HG02981 (cell line): ENCODE measurements around the gene NACC2.
"Not testable (repeated sequence)": the region's sequence is repeated elsewhere in the genome, so short reads cannot be mapped to it uniquely, and the experiment has no call there.

ENCODE experiments used
- ATAC-seq: cut with Tn5 transposase; IDR thresholded peaks from one replicate; pipeline ENCODE4 v1.9.1; 2021; ENCODE audit warnings: mild to moderate bottlenecking, moderate library complexity; ENCODE audit not compliant: unreplicated experiment

Gene NACC2

GRCh38 chr9:136112541-136112940 is 17.5 kb upstream of the NACC2 start:
- ATAC-seq: no peak

GRCh38 chr9:136111910-136112309 is 16.8 kb upstream of the NACC2 start:
- ATAC-seq: no peak

GRCh38 chr9:136111190-136111589 is 16.1 kb upstream of the NACC2 start:
- no peak for ATAC-seq

- peak; percentile 2 for ATAC-seq
Observed at GRCh38 chr9:136110082-136111061, 15.3 kb upstream of the NACC2 start.

GRCh38 chr9:136109351-136110081 is 14.4 kb upstream of the NACC2 start:
- peak; percentile 63 for ATAC-seq

- no peak for ATAC-seq
Observed at GRCh38 chr9:136108648-136109266, 13.7 kb upstream of the NACC2 start.

- no peak for ATAC-seq
Observed at GRCh38 chr9:136107953-136108647, 13.0 kb upstream of the NACC2 start.

GRCh38 chr9:136107155-136107952 is 12.3 kb upstream of the NACC2 start:
- no peak for ATAC-seq

- no peak for ATAC-seq
Observed at GRCh38 chr9:136105398-136106135, 10.5 kb upstream of the NACC2 start.

GRCh38 chr9:136104916-136105315 is 9.8 kb upstream of the NACC2 start:
- ATAC-seq: no peak

GRCh38 chr9:136104488-136104800 is 9.4 kb upstream of the NACC2 start:
- ATAC-seq: no peak

- ATAC-seq: no peak
Observed at GRCh38 chr9:136103651-136104487, 8.8 kb upstream of the NACC2 start.

GRCh38 chr9:136101615-136102074 is 6.6 kb upstream of the NACC2 start:
- ATAC-seq: not testable (repeated sequence)

GRCh38 chr9:136100700-136101614 is 5.9 kb upstream of the NACC2 start:
- ATAC-seq: no peak

GRCh38 chr9:136099542-136099941 is 4.5 kb upstream of the NACC2 start:
- ATAC-seq: no peak

GRCh38 chr9:136098844-136099243 is 3.8 kb upstream of the NACC2 start:
- ATAC-seq: no peak

- ATAC-seq: no peak
Observed at GRCh38 chr9:136098210-136098609, 3.1 kb upstream of the NACC2 start.
